T-helper 22 cell (primary cell): ENCODE measurements around the gene YIF1A.
A peak's percentile ranks its signal among the peaks of the same experiment; 100 is the strongest.
"Not testable (repeated sequence)": the region's sequence is repeated elsewhere in the genome, so short reads cannot be mapped to it uniquely, and the experiment has no call there.

ENCODE experiments used
- DNase-seq: peaks from one replicate; pipeline ENCODE4 v3.0.0-alpha.2; 2020; ENCODE audit warnings: low read depth

Gene YIF1A

DNA sequence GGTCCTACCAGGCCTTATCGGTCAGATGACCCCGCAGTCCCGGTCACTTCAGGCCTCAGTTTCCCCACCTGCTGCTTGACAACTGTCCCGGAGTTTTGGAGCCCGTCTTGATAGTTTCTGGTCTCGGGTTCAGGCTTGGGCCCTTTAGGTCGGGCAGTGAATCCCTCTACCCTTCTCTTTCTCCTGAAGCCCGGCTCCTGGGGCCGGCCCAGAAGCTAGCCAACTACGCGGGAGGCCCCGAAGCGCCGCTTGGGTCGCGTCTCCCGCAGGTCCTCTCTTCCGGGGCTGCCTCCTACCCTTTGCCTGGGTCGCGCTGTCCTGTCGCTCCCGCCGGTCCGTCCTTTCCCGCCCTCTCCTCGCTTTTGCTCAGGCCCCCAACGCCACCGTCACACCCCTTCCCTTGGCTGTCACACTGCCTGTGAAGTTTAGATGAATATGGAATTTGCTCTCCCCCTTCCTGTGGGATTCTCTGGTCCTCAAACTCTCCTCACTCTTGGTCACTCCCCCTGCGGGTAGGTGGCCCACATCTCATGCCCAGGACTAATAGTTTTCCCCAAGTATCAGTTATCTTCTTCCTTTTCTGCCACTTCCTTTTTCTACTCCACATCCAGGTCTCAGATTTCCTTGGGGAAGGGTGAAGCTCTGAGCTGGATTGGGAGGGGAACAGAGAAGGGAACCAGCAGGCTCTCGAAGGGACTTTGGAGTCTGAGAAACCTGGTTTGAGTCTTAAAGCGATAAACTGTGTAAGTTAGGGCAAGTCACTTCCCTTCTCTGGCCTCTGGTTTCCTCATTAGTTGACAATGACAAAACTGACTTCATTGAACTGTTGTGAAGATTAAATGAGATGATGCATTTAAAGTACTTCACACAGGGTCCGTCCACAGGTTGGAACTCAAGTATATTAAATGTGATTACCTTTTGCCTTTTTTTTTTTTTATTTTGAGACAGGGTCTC lies 19.7 kb downstream of the YIF1A start:
- DNase-seq = no peak

DNA sequence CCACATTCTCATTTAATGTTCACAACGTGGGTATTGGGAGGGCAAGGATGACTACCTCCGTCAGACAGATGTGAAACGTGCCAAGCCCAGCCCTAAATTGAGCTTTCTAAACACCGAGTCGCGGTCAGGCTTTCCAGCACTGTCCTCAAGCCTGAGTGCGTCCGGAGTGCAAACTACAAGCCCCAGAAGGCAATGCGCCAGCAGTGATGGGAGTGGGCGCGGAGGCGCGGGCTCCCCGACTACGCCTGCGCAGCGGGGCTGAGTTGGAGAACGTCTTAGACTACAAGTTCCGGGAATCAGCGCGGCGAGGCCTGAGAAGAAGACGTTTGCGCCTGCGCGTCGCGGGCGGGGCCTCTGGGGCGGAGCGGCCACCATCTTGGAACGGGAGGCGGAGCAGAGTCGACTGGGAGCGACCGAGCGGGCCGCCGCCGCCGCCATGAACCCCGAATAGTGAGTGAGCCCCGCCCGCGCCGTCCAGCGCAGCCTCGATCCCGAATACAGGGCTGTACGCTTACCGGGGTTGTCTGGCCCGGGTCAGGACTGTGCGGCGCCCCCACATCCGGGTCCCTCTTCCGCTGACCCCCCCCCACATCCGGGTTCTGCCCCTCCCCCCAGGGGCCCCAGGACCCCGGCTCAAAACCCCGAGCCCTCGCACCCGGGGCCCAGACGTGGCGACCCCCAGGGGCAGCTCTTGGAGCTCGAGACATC lies 20.5 kb downstream of the YIF1A start, which contains the start of gene RAB1B:
TSS of gene RAB1B (plus strand) at position 396 of the 708 bp plus-strand sequence. CDS start at position 437, 41 bp downstream.
- peak; percentile 99 for DNase-seq

DNA sequence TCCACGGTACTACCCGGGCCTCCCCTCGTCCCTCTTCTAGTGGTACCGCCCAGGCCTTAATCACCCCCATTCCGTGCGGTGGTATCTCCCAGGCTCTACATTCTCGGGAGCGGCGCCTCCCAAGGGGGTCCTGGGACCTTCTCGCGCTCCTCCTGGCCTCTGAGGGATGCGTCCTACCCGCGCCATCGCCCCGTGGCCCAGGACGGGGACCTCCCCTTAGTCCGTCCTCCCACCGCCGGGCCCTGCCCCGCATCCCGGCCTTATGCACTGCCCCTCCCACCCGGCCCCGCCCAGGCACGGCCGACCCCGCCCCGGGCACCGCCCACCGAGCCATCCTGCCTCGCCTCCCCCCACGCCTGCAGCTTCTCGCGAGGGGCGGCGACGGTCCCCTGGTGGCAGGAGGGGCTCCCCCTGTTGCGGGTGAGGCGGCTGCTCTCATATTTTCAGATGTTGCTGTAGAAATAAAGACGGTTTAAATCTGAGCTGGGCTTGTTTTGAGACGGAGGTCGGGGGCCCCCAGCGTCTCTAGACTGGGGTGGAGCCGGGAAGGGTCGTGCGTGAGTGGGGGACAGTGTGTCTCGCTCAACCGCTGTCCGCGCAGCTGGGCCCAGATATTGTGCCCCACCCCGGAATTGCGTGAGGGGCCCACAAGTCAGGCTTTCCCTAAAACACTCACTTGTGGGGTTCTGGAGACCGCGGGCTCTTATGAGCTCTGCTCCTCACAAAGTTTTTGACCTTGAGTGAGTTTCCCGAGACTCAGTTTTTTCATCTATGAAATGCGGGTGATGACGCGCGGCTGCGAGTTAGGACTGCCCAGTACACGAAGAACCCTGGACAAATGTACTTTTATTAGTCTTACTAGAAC lies 21.3 kb downstream of the YIF1A start:
- peak; percentile 81 for DNase-seq

DNA sequence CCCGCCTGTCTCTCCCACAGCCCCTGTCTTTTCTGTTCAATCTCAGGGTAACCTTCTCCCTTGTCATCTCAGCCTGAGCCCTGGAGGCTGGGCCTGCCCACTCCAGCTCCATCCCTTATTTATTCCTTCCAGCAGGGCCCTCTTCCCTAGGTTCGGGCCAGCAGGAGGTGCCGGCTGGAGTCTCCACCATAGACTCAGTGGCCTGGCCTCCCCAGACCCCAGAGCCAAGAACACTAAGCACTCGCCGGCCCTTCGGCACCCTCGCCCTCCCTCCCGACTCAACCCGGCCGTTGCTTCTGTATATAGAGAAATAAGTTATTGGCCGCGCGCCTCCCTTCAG lies 21.9 kb downstream of the YIF1A start:
- DNase-seq = no peak

DNA sequence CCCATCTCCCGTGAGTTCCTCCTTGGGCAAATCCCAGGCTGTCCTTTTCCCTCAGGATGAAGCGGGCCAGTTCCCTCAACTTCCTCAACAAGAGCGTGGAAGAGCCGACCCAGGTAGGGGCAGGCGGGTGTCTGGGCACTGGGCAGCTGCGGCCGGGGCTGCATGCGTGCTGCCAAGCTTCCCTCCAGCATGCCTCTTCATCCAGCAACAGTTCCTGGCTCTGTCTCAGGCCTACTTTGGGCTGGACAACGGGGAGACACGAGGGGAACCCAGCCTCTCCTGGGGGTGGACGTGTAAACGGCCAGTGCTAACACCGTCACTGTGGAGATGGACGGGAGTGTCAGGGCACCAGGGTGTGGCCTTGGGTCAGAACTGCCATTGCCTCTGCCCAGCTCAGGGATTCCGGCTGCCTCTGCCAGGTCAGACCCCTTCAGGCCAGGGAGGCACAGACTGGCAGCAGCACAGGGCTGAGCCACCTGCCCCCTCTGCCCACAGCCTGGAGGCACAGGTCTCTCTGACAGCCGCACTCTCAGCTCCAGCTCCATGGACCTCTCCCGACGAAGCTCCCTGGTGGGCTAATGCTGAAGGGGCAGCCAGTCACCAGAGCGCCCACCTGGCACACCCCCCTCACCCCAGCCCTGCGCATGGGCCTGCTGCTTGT lies 22.4 kb downstream of the YIF1A start:
- no peak for DNase-seq

DNA sequence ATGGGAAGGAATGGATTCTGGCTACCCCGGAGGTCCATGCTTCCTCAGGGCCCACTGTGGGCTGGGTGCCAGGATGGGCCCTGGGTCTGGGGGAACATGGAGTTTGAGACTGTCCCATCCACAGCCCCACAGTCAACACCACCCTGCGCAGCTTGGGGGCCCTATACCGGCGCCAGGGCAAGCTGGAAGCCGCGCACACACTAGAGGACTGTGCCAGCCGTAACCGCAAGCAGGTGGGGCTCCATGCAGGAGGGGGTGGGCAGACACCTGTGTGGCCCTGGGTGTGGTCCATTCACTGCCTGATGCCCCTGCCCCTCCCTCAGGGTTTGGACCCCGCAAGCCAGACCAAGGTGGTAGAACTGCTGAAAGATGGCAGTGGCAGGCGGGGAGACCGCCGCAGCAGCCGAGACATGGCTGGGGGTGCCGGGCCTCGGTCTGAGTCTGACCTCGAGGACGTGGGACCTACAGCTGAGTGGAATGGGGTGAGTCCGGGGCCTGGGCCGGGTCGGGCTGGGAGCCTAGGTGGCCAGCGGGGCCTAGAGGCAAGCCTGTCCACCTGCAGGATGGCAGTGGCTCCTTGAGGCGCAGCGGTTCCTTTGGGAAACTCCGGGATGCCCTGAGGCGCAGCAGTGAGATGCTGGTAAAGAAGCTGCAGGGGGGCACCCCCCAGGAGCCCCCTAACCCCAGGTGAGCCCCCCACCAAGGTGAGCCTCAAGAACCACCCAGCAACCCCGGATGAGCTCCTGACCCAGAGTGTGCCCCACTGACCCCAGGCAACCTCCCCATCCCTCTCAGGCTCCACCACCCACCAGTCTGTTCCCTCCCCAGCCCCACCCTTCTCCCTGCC lies 23.2 kb downstream of the YIF1A start:
- DNase-seq = no peak

DNA sequence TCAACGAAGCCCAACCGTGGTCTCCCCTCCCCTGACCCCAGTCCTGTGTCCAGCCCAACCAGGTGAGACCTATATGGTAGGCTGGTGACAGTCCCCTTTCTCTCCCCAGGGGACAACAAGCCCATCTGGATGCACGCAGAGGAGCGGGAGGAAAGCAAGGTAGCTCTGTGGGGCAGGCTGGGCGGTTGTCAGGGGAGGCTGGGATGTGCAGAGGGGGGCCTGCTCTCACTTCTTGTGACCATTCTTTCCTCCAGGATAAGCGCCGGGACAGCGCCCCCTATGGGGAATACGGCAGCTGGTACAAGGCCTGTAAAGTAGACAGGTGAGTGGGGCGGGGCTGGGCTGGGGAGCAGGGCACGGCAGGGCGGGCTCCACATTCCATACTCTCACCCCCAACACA lies 24.0 kb downstream of the YIF1A start:
- no peak for DNase-seq

DNA sequence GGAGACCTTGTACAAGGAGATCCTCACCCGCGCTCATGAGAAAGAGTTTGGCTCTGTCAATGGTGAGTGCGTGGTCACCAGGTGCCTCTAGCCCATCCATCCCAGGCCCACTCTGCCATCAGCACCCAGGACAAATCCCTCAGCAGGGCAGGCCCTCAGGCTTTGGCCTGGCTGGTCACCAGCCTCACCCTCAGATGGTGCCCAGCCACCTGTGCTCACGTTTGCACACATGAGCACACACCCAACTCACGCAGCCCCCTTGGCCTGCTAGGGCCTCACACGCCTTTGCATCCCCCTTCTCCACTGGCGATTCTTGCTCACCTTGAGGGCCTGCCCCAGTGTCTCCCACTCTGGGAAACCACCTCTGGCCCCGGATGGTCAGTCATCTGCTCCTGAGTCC lies 24.6 kb downstream of the YIF1A start:
- no peak for DNase-seq

DNA sequence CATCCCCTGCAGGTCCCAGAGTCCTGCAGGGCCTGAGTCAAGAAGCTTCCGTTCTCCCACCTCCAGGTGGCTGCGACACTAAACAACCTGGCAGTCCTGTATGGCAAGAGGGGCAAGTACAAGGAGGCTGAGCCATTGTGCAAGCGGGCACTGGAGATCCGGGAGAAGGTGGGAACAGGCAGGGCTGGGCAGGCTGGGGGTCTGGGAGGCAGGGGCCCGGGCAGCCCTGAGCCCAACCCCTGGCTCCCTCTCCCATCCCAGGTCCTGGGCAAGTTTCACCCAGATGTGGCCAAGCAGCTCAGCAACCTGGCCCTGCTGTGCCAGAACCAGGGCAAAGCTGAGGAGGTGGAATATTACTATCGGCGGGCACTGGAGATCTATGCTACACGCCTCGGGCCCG lies 25.2 kb downstream of the YIF1A start:
- no peak for DNase-seq

DNA sequence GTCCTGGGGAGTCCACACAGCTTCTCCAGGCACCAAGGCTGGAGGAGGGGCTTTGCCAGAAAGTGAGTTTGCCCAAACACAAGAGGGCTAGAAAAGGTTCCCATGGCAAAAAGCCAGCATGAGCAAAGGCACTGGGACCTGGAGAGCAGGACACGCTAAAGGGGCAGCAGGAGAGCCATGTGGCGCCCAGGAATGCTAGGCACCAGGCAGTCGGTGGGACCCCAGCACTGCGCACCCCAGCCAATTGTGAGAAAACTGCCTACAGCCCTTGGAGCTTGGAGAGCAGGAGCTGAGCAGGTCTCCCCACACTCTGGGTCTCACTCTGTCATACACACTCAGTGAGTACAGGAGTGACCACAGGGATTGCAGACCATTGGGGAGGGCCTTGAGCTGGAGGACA lies 25.7 kb downstream of the YIF1A start:
- no peak for DNase-seq

DNA sequence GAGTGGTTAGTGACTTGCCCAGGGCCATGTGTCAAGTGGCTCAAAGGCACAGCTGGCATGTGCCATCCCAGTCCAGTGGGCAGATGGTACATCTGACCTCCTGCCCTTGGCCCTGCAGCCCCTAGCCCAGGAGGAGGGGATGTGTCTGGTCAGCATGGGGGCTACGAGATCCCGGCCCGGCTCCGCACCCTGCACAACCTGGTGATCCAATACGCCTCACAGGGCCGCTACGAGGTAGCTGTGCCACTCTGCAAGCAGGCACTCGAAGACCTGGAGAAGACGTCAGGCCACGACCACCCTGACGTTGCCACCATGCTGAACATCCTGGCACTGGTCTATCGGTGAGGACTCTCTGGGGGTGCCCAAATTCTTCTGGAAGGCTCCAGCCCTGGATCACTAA lies 26.2 kb downstream of the YIF1A start:
- no peak for DNase-seq

DNA sequence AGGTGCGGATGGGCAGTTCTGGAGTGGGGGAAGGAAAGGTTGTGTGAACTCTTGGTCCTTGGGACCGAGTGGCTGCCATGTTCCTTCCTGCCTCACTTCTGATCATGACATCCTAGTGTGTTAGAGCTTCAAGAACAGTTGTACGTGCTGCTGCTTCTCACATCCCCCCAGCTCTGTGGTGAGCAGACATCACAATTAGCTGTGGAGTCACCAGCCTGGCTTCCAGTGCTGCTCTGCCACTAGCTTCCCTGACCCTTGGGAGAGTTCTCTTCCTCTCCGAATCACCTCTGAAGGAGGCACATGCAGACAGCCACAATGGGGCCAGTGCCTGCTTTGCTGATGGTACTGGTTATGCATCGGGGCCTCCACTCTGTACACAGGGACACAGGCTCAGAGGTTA lies 26.8 kb downstream of the YIF1A start:
- DNase-seq = no peak

DNA sequence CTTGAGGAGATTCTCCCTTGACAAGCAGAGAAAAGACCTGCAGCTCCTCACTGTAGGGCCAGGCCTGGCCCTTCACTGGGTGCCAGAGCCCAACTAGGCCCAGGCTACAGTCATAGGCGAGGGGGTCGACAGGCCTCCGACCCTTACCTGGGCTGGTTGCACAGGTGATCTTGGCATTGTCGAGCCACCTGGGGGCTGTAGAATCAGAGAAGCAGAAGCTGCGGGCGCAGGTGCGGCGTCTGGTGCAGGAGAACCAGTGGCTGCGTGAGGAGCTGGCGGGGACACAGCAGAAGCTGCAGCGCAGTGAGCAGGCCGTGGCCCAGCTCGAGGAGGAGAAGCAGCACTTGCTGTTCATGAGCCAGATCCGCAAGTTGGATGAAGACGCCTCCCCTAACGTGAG lies 27.4 kb downstream of the YIF1A start:
- DNase-seq = no peak

DNA sequence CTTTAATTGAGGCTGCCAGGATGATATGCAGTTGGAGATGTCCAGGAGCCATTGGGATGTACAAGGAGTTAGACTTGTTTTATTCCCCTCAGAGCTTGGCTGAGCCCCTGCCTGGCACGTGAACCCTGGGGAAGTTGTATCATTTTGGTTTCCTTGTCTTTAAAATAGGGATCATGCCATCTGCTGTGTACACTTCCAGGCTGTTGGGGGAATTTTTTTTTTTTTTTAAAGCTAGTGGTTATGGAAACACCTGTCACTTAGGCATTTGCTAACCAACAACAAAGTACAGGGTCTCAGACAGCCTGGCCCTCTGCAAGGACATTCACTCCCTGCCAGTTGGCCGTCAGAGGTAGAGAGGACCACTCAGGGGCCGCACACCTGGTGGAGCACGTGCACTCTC lies 29.0 kb downstream of the YIF1A start:
- DNase-seq = no peak

DNA sequence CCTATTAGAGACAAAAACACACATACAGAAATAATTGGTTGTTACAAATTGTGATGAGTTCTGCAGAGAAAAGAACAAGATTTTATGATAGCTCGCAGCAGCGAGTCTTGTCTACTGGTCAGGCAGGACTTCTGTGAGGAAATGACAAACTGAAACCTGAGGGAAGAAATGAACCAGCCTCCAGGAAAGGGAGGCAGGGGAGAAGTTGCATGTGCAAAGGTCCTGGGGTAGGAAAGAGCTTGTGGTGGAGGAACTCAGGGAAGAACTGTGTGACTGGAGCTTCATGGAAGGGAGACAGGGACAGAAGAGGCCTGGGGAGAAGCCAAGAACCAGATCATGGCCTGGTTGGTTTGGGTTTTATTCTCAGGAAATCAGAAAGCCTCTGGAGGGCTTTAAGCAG lies 29.7 kb downstream of the YIF1A start:
- DNase-seq = no peak

DNA sequence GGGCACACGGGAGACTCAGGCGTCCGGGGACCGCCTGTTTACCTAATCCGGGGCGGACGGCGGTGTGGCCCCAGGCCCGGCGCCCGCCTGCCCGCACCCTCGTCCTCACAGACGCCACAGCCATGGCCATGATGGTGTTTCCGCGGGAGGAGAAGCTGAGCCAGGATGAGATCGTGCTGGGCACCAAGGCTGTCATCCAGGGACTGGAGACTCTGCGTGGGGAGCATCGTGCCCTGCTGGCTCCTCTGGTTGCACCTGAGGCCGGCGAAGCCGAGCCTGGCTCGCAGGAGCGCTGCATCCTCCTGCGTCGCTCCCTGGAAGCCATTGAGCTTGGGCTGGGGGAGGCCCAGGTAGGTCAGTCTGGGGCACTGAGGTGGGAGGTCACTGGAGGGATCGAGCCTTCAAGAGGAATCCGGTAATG lies 30.5 kb downstream of the YIF1A start:
- DNase-seq = no peak

DNA sequence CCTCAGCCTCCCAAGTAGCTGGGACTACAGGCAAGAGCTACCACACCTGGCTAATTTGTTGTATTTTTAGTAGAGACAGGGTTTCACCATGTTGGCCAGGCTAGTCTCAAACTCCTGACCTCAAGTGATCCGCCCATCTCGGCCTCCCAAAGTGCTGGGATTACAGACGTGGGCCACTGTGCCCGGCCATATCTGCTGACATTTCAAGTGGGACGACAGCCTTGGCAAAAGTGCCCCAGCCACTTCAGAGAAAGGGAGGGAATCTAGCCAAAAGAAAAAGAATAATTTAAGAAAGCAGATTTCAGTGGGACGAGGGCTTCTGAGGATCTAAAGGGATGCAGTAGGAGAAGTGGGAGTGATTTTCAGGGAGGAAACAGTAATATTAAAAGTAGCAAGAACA lies 35.9 kb downstream of the YIF1A start:
- not testable (repeated sequence) for DNase-seq

DNA sequence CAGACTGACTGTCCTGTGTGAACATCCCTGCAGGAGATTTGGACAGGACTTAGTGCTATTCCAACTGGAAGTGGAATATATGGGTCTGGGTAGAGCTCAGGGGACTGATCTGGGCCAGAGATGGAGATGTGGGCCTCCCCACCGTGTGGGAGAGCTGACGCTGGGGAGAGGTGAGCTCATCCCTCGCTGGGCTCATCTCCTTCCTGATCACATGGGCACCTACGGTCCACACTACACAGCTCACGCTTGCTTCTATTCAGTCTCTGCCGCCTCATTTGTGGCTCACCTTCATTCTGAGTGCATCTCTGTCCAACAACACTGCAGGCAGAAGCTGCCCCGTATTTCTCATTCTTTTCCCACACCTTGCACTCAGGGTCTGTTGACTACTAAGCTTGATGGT lies 37.1 kb downstream of the YIF1A start:
- DNase-seq = no peak

DNA sequence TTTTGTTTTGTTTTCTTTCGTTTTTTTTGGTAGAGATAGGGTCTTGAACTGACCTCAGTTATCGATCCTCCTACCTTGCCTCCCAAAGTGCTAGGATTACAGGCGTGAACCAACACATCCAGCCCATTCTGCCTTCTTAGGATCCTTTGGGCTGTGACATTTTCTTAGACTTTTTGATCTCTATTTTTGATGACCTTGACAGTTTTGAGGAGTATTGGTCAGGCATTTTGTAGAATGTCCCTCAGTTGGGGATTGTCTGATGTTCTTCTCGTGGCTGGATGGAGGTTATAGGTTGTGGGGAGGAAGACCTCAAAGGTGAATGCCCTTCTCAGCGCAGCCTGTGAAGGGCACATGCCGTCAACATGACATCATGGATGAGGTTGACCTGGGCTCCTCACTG lies 40.0 kb downstream of the YIF1A start:
- DNase-seq = no peak

DNA sequence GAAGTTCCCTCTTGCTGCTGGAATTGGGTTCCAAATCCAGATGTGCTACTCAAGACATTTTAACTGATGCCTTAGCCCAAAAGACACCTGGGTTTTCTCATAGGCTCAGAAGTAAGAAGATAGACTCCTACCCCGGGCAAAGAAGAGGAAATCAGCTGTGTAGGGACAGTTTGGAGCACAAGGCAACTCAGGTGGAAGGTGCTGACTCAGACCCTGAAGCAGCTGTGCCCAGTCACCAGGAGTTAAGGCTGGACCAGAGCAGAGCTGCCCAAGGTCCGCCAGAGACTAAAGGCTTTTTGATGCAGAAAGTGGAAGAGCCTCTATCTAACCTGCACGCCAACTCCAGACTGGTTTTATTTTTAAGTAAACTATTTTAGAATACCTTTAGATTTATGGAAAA lies 41.1 kb downstream of the YIF1A start:
- no peak for DNase-seq

DNA sequence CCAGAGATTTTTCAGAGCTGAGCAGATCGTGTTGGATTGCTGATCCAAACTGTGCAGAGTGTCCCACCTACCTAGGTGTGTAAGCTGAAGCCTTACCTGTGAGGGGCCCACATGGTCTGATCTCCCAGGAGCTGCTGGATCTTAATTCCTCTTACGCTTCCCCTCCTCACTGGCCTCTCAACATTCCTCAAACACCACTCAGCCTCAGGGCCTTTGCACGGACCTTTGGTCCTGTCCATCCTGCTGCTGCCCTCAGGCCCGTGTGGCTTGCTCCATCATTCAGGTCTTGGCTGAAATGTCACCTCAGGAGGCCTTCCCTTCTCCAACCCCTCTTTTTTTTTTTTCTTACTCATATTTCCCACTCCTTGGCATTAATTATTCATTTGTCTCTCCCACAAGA lies 41.6 kb downstream of the YIF1A start:
- DNase-seq = no peak
